ENCODE measurements around the gene MED23. TPM values are rescaled to one million over a fixed set of nuclear protein-coding genes. Genes with fewer than 3 reads are reported as not detected.

Gene MED23
- total and polyA plus RNA-seq, 2 donors: 31.8 to 33.2 TPM

DNA sequence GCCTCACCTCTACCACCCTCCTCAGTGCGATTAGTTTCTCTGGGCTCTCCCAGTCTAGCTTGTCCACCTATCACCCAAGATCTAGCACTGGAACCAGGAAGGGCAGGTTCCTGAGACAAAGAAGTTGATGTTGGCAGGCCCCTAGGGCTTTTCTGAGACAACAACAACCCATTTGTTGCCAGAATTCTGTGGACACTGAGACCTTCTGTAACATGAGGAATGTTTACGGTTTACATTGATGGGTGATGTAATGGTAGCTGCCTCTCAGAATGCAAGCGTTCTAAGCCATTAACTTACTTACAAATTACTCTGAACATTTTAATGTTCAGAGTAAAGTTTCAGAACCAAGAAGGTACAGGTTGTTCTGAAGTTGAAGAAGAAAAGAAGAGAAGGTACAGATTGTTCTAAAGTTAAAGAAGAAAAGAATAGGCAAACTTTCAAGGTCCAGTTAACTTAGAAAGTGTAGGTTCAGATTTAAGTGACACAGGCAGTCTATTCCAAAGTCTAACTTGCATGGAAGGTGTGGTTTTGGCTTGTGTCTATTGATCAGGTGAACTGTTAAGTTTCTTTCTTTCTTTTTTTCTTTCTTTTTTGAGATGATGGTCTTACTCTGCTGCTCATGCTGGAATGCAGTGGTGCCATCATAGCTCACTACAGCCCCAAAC, 3.7 kb upstream of the MED23 start:
- no peak for DNase-seq (ENCODE audit: low read depth in 6 of 9, low spot score in 9 of 9)
- Histone ChIP-seq H3K36me3 (ENCODE audit: control insufficient read depth in 2 of 2, insufficient read depth in 2 of 2, low read length in 1 of 2) (no peaks in the 10 kb centered on the region), H3K4me3 (ENCODE audit: low read length in 2 of 2) (no peak overlapping the region), H3K4me1 (ENCODE audit: control insufficient read depth in 2 of 2, insufficient read depth in 2 of 2, low read length in 2 of 2) (peaks cover 0 to 3% of the 10 kb centered on the region in 2 donors), H3K9me3 (ENCODE audit: control insufficient read depth in 2 of 2, insufficient read depth in 1 of 2, low read length in 1 of 2) (no peaks in the 10 kb centered on the region), H3K27me3 (ENCODE audit: control insufficient read depth in 2 of 2, insufficient read depth in 1 of 2, low read length in 1 of 2) (no peaks in the 10 kb centered on the region), H3K27ac (ENCODE audit: low read depth in 1 of 2, low read length in 1 of 2) (no peak overlapping the region)
- 93% methylated on average over 3 of the region's 3 CpGs for WGBS

DNA sequence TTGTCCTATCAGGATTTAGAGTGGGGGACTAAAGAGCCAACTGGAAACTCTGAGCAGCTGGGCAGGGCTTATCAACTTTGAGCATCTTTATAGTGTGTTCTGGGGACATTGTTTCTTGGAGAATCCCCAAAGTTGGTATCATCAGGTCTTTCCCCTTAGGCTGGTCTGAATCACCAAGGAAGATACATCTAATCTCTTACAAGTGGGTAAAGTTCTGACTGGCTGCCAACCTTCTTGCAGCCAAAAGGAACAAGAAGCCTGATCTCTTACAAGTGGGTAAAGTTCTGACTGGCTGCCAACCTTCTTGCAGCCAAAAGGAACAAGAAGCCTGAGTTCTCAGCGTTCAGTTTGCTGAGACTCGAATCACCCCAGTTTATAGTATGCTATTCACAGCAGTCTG, 1.6 kb upstream of the MED23 start:
- H3K27ac ChIP-seq (ENCODE audit: low read depth in 1 of 2, low read length in 1 of 2): no peak overlapping the region
- no peaks in the 10 kb centered on the region for H3K9me3 ChIP-seq (ENCODE audit: control insufficient read depth in 2 of 2, insufficient read depth in 1 of 2, low read length in 1 of 2)
- WGBS: 98% methylated on average over 2 of the region's 2 CpGs
- H3K4me3 ChIP-seq (ENCODE audit: low read length in 2 of 2): no peak overlapping the region
- H3K27me3 ChIP-seq (ENCODE audit: control insufficient read depth in 2 of 2, insufficient read depth in 1 of 2, low read length in 1 of 2): no peaks in the 10 kb centered on the region
- peaks cover 0 to 5% of the 10 kb centered on the region in 2 donors for H3K36me3 ChIP-seq (ENCODE audit: control insufficient read depth in 2 of 2, insufficient read depth in 2 of 2, low read length in 1 of 2)
- peaks cover 0 to 3% of the 10 kb centered on the region in 2 donors for H3K4me1 ChIP-seq (ENCODE audit: control insufficient read depth in 2 of 2, insufficient read depth in 2 of 2, low read length in 2 of 2)
- no peak for DNase-seq (ENCODE audit: low read depth in 6 of 9, low spot score in 9 of 9)

DNA sequence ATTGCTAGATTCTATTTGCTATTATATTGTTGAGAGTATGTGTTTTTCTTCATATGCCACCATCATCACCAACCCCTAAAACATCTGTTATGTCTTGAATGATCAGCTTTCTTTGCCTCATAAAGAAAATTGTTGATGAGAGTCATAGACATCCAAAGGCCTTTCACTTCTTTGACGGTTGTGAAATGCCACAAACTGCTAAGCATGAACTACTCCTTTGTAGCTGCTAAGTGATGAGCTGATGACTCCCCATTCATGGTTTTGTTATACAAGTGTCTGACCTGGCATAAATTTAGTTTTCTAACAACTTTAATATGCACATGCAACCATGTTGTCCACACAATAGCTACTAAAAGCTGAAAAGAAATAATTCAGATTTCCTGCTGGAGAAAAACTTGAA, 684 bp upstream of the MED23 start:
- peaks cover 5 to 14% of the 10 kb centered on the region in 2 donors for H3K36me3 ChIP-seq (ENCODE audit: control insufficient read depth in 2 of 2, insufficient read depth in 2 of 2, low read length in 1 of 2)
- no peaks in the 10 kb centered on the region for H3K27me3 ChIP-seq (ENCODE audit: control insufficient read depth in 2 of 2, insufficient read depth in 1 of 2, low read length in 1 of 2)
- H3K4me3 ChIP-seq (ENCODE audit: low read length in 2 of 2): no peak overlapping the region
- H3K27ac ChIP-seq (ENCODE audit: low read depth in 1 of 2, low read length in 1 of 2): no peak overlapping the region
- no peaks in the 10 kb centered on the region for H3K9me3 ChIP-seq (ENCODE audit: control insufficient read depth in 2 of 2, insufficient read depth in 1 of 2, low read length in 1 of 2)
- WGBS: 76% methylated on average over 1 of the region's 1 CpG
- DNase-seq (ENCODE audit: low read depth in 6 of 9, low spot score in 9 of 9): peak in 1 of 9 donors; percentile 12
- H3K4me1 ChIP-seq (ENCODE audit: control insufficient read depth in 2 of 2, insufficient read depth in 2 of 2, low read length in 2 of 2): peaks cover 0 to 3% of the 10 kb centered on the region in 2 donors

DNA sequence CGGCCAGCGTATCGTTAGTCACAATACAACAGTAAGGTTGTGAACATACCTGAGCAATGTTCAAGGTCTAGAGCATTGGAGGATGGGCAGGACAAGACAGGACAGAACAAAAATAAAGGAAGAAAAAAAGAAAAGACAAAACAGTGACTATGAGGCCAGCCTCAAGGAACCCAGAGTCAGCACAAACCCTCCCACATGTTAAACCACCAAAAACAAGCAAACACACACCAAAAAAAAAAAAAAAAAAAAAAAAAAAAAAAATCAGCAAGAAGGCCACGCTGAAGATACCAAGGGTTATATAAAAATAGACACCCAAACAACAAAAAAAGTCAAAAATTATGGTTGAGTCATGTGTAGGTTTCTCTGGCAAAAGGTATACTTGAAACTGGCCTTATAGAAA, 12.8 kb downstream of the MED23 start:
- Histone ChIP-seq H3K4me1 (ENCODE audit: control insufficient read depth in 2 of 2, insufficient read depth in 2 of 2, low read length in 2 of 2) (no peaks in the 10 kb centered on the region), H3K27me3 (ENCODE audit: control insufficient read depth in 2 of 2, insufficient read depth in 1 of 2, low read length in 1 of 2) (no peaks in the 10 kb centered on the region), H3K9me3 (ENCODE audit: control insufficient read depth in 2 of 2, insufficient read depth in 1 of 2, low read length in 1 of 2) (no peaks in the 10 kb centered on the region), H3K27ac (ENCODE audit: low read depth in 1 of 2, low read length in 1 of 2) (no peak overlapping the region), H3K4me3 (ENCODE audit: low read length in 2 of 2) (no peak overlapping the region), H3K36me3 (ENCODE audit: control insufficient read depth in 2 of 2, insufficient read depth in 2 of 2, low read length in 1 of 2) (peaks cover 16 to 81% of the 10 kb centered on the region in 2 donors)
- no peak for DNase-seq (ENCODE audit: low read depth in 6 of 9, low spot score in 9 of 9)
- 97% methylated on average over 4 of the region's 4 CpGs for WGBS

DNA sequence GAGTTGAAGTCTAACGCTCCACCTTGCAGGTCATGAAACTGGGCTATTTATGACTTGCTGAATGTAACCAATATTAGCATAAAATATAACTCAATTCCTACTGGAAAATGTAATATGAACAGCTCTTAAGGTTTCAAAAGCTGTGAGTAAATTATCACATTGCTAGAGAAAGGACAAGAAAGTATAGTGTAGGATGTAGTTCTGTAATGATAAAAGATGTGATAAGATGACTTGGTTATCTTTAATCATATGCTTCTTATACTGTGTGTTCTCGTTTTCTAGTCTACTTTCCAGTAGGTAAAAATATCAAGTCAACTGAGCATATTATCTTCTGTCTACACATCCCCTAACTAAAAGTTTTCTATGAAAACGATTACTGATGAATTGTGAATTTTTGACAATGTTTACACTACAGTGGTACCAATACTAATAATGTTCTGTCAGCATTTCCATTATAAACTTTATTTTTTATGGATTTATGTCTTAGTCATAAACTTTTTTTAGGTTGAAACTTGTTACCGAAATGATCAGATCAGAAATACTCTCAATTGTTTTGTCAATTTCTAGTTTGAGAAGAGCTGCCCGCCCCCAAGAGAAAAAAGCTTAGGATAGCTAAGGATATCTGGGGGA, 14.6 kb downstream of the MED23 start:
- Histone ChIP-seq H3K27ac (ENCODE audit: low read depth in 1 of 2, low read length in 1 of 2) (no peak overlapping the region), H3K36me3 (ENCODE audit: control insufficient read depth in 2 of 2, insufficient read depth in 2 of 2, low read length in 1 of 2) (peaks cover 20 to 78% of the 10 kb centered on the region in 2 donors), H3K9me3 (ENCODE audit: control insufficient read depth in 2 of 2, insufficient read depth in 1 of 2, low read length in 1 of 2) (no peaks in the 10 kb centered on the region), H3K4me1 (ENCODE audit: control insufficient read depth in 2 of 2, insufficient read depth in 2 of 2, low read length in 2 of 2) (no peaks in the 10 kb centered on the region), H3K27me3 (ENCODE audit: control insufficient read depth in 2 of 2, insufficient read depth in 1 of 2, low read length in 1 of 2) (no peaks in the 10 kb centered on the region), H3K4me3 (ENCODE audit: low read length in 2 of 2) (no peak overlapping the region)
- DNase-seq (ENCODE audit: low read depth in 6 of 9, low spot score in 9 of 9): no peak
- WGBS: 97% methylated on average over 5 of the region's 5 CpGs

DNA sequence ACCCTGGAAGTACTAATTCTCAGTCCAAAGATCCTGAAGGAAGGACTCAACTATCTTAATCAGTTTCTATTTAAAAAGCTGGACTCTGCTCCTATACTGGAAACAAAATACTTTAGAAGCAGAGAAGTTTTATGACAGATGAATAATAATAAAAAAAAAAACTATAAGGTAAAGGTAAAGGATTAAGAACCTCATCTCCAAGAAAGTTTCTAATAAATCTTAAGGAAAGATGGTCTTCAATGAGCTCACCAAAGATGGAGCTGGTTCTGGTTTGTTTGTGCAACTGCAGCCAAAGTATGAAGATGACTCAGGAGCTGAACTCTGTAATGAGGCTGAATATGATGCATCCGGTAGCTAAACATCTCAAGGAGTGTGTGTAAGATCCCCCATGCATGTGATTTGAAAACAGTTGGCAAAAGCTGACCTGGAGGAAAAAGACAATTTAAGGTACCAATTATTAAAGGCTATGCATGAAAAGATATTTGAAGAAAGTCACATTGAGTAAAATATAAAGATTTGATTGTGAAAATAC, 25.2 kb downstream of the MED23 start:
- WGBS: 95% methylated on average over 1 of the region's 1 CpG
- no peak for DNase-seq (ENCODE audit: low read depth in 6 of 9, low spot score in 9 of 9)
- Histone ChIP-seq H3K27me3 (ENCODE audit: control insufficient read depth in 2 of 2, insufficient read depth in 1 of 2, low read length in 1 of 2) (no peaks in the 10 kb centered on the region), H3K36me3 (ENCODE audit: control insufficient read depth in 2 of 2, insufficient read depth in 2 of 2, low read length in 1 of 2) (peaks cover 36 to 74% of the 10 kb centered on the region in 2 donors), H3K9me3 (ENCODE audit: control insufficient read depth in 2 of 2, insufficient read depth in 1 of 2, low read length in 1 of 2) (no peaks in the 10 kb centered on the region), H3K27ac (ENCODE audit: low read depth in 1 of 2, low read length in 1 of 2) (no peak overlapping the region), H3K4me3 (ENCODE audit: low read length in 2 of 2) (no peak overlapping the region), H3K4me1 (ENCODE audit: control insufficient read depth in 2 of 2, insufficient read depth in 2 of 2, low read length in 2 of 2) (no peaks in the 10 kb centered on the region)

DNA sequence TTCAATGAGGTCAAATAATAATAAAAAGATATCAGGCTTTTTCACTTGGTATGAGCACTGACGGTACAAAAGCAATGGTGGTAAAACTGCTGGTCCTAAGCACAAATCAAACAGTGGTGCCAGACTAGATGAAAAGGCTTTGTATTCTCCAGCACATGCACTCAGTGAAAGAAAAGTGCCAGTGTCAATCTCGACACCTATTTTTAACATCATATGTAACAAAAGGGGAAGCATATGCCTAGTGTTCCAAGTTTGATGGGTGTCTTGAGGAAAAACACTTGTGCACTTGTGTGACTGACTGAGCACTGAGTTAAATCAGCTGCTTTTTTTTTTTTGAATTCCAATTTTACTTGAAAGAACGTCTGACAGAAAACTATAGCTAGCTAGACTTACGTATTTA, 27.3 kb downstream of the MED23 start:
- Histone ChIP-seq H3K9me3 (ENCODE audit: control insufficient read depth in 2 of 2, insufficient read depth in 1 of 2, low read length in 1 of 2) (no peaks in the 10 kb centered on the region), H3K27ac (ENCODE audit: low read depth in 1 of 2, low read length in 1 of 2) (no peak overlapping the region), H3K4me3 (ENCODE audit: low read length in 2 of 2) (no peak overlapping the region), H3K4me1 (ENCODE audit: control insufficient read depth in 2 of 2, insufficient read depth in 2 of 2, low read length in 2 of 2) (no peaks in the 10 kb centered on the region), H3K27me3 (ENCODE audit: control insufficient read depth in 2 of 2, insufficient read depth in 1 of 2, low read length in 1 of 2) (no peaks in the 10 kb centered on the region), H3K36me3 (ENCODE audit: control insufficient read depth in 2 of 2, insufficient read depth in 2 of 2, low read length in 1 of 2) (peaks cover 26 to 76% of the 10 kb centered on the region in 2 donors)
- no peak for DNase-seq (ENCODE audit: low read depth in 6 of 9, low spot score in 9 of 9)
- 95% methylated on average over 4 of the region's 4 CpGs for WGBS

DNA sequence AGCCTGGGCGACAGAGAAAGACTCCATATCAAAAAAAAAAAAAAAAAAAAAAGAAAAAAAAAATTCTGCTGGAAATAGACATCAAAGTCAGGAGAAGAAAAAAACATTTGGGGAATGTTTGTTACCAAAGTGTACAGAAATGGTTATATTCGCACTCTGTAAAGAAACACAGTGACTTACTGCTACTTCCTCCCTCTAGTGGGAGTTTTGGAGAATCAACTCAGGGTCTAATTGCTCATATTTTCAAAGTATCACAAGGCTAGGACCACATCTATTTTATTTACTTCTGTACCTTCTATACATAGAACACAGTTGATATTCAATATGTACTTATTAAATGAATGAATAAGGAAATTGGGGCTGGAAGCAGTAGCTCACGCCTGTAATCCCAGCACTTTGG, 30.6 kb downstream of the MED23 start:
- Histone ChIP-seq H3K9me3 (ENCODE audit: control insufficient read depth in 2 of 2, insufficient read depth in 1 of 2, low read length in 1 of 2) (no peaks in the 10 kb centered on the region), H3K27ac (ENCODE audit: low read depth in 1 of 2, low read length in 1 of 2) (no peak overlapping the region), H3K4me1 (ENCODE audit: control insufficient read depth in 2 of 2, insufficient read depth in 2 of 2, low read length in 2 of 2) (no peaks in the 10 kb centered on the region), H3K4me3 (ENCODE audit: low read length in 2 of 2) (no peak overlapping the region), H3K36me3 (ENCODE audit: control insufficient read depth in 2 of 2, insufficient read depth in 2 of 2, low read length in 1 of 2) (peaks cover 26 to 79% of the 10 kb centered on the region in 2 donors), H3K27me3 (ENCODE audit: control insufficient read depth in 2 of 2, insufficient read depth in 1 of 2, low read length in 1 of 2) (no peaks in the 10 kb centered on the region)
- WGBS: 99% methylated on average over 3 of the region's 3 CpGs
- DNase-seq (ENCODE audit: low read depth in 6 of 9, low spot score in 9 of 9): peak in 2 of 9 donors; percentile 4 to 22

DNA sequence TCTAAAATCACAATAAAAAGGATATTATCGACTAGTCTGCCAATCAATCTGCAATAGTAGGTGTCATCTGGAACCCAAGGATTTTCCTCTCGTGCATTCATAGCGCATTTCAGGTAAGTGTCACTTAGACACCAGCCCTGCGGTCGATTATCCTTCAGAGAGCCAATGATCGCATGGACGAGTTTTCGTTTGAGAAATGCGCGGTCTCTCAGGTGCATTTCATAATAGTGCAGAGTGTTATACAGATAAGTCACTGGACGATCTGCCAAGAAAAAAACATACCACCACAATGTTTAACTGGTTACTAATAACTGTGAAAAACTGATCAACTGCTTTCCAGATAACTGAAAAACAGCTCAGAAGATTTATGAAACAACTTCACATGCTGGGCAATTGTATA, 34.0 kb downstream of the MED23 start:
- 98% methylated on average over 11 of the region's 11 CpGs for WGBS
- no peak overlapping the region for H3K4me3 ChIP-seq (ENCODE audit: low read length in 2 of 2)
- no peaks in the 10 kb centered on the region for H3K27me3 ChIP-seq (ENCODE audit: control insufficient read depth in 2 of 2, insufficient read depth in 1 of 2, low read length in 1 of 2)
- DNase-seq (ENCODE audit: low read depth in 6 of 9, low spot score in 9 of 9): no peak
- no peak overlapping the region for H3K27ac ChIP-seq (ENCODE audit: low read depth in 1 of 2, low read length in 1 of 2)
- no peaks in the 10 kb centered on the region for H3K9me3 ChIP-seq (ENCODE audit: control insufficient read depth in 2 of 2, insufficient read depth in 1 of 2, low read length in 1 of 2)
- peaks cover 23 to 77% of the 10 kb centered on the region in 2 donors for H3K36me3 ChIP-seq (ENCODE audit: control insufficient read depth in 2 of 2, insufficient read depth in 2 of 2, low read length in 1 of 2)
- H3K4me1 ChIP-seq (ENCODE audit: control insufficient read depth in 2 of 2, insufficient read depth in 2 of 2, low read length in 2 of 2): no peaks in the 10 kb centered on the region

All from thymus (tissue), 11 donors.